Amniotic epithelial cell (primary cell): Measurements from ENCODE around the gene CENPO.

Source experiments
- DNase-seq: peaks from one replicate; pipeline ENCODE4 v3.0.0-alpha.2; 2010; ENCODE audit warnings: low read depth

CENPO gene

GRCh38 chr2:24792874-24793760 is at the start of gene CENPO, which contains the start of gene PTRHD1:
Gene CENPO (plus strand): TSS chr2:24793425. CDS start chr2:24793920, 495 bp downstream.
Gene PTRHD1 (minus strand): TSS chr2:24793391. CDS start chr2:24793377, 14 bp downstream.
- DNase-seq, result peak; percentile 94

GRCh38 chr2:24743924-24744323 is 49.3 kb upstream of the CENPO start:
- no peak for DNase-seq

DNA sequence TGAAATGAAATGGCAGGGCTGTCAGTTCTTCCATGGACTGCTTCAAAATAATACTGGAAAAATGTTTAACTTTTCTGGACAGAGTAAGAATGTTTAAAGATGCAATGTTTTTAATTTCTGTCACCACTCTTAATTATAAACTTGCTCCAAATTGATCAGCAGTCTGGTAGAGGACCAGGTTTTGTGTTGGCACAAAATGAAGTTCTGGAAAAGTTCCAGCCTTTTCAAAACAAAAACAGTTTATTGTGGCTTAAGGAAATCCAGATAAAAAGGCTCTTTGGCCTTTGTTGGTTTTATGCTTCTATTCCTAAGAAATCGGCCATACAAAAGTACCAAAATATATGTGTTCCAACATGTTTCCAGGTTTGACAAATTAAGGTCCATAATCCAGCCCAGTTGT is 48.9 kb upstream of the CENPO start:
- no peak for DNase-seq

DNA sequence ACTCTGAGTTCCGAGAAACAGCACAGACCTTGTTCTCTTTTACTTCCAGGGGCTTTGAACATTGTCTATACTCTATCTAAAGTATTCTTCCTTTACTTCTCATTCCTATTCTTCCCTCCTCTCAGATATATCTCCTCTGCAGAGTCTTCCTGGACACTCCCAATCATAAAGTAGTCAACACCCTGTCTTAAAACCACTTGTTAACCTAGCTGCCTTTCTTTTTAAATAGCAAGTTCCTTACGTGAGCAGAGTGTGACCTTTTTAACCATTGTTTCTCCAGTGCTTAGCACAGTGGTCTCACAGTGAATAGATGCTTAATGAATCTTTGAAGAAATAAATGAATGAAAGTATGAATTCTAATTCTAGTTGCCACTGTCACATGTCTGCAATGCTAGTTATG is 47.4 kb upstream of the CENPO start:
- DNase-seq, result no peak

DNA sequence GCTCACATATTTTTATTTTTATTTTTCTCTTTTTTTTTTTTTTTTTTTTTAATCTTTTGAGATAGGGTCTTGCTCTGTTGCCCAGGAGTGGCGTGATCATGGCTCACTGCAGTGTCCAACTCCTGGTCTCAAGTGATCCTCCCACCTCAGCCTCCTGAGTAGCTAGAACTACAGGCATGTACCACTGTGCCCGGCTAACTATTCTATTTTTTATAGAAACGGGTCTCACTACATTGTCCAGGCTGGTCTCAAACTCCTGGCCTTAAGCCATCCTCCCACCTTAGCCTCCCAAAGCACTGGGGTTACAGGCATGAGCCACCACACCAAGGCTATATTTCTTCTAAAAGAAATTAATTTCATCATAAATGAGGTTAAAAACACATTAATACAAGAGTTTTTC is 45.9 kb upstream of the CENPO start:
- DNase-seq, result no peak

- peak; percentile 12 for DNase-seq
These were observed 44.0 kb upstream of the CENPO start for GRCh38 chr2:24749069-24749691.

- DNase-seq, result no peak
These were observed 38.1 kb upstream of the CENPO start for GRCh38 chr2:24754985-24755705.

- DNase-seq, result no peak
These were observed 36.4 kb upstream of the CENPO start for GRCh38 chr2:24756789-24757188.

DNA sequence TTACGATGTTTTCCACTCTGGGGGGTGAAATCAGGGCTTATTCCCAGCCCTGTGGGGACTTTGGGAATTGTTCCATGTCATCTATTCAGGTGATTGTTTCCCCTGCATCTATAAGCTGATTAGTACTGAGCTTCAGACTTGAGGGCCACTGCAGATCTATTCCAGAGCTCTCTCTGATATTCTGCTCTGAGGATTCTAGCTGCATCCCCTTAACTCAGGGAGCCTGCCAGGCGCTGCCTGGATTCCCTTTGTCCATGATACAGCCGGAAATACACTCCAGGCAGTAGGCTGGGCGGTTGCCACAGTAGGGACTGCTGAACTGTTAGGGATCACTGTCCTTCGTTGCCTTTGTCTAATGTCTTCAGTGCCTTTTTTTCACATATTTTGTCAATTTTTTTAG is 31.4 kb upstream of the CENPO start:
- no peak for DNase-seq

DNA sequence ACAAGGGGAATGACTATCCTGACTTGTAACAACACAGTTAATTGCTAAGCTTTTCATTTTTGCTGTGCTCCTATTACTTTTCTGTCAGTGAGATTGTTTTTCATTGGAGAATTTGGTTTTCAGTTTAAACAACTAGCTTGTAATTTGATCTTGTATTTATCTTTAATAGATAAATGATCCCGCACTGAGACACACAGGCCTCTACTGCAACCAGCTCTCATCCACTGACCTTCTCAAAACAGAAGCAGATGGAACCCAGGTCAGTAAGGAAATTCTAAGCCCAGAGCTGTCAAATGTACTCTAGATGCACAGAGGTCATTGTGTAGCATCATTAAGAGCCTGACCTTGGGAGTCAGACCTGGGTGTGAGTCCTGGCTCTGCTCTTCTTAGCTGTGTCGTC is 30.7 kb upstream of the CENPO start:
- no peak for DNase-seq

GRCh38 chr2:24763843-24764242 is 29.4 kb upstream of the CENPO start:
- DNase-seq, result peak; percentile 9

DNA sequence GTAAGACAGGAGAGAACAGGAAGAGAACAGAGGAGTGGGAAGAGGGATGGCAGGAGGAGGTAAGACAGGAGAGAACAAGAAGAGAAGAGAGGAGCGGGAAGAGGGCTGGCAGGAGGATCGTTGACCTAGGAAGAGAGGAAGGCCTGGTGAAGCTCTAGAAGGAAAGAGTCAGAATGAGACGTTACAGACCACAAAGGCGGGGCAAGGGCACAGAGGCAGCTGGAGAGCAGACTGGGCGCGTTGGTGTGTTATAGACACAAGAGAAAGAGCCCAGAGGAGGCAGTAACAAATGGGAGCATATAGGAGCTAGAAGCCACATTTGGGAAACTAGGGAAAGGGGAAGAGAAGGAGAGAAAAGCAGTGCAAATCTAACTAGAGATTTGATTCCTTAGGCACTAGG is 26.6 kb upstream of the CENPO start:
- DNase-seq, result no peak

DNA sequence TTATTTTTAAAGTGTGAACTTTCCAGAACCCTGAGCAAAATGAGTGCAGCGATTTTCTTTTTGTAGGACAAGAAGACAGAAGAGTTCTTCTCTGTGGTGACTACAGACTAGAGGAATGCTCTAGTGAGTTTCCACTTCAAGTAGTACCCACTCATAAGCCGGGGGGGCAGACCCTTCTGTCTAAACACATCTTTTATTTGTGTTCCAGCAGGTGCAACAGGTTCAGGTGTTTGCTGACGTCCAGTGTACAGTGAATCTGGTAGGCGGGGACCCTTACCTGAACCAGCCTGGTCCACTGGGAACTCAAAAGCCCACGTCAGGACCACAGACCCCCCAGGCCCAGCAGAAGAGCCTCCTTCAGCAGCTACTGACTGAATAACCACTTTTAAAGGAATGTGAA is 25.2 kb upstream of the CENPO start:
- DNase-seq, result no peak

GRCh38 chr2:24768601-24769000 is 24.6 kb upstream of the CENPO start:
- no peak for DNase-seq

DNA sequence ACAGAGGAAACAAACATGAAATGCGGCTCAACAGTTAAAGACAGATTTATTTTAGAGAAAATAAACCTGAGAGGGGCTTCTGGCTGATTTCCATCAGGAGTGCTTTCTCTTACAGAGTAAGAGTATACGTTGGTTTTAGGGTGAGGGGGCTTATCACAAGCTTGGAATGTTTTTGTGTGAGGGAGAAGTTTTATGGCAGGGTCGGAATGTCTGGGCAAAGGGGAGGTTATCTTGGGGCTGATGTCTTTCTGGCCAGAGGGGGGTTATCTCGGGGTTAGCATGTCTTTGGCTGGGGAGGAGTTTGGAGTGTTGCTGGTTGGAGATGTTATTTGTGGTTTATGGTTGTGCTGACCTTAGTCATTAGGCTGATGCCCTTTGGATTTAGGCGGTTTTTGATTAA is 22.2 kb upstream of the CENPO start:
- peak; percentile 28 for DNase-seq

GRCh38 chr2:24771764-24772586 is 21.2 kb upstream of the CENPO start:
- DNase-seq, result peak; percentile 42

DNA sequence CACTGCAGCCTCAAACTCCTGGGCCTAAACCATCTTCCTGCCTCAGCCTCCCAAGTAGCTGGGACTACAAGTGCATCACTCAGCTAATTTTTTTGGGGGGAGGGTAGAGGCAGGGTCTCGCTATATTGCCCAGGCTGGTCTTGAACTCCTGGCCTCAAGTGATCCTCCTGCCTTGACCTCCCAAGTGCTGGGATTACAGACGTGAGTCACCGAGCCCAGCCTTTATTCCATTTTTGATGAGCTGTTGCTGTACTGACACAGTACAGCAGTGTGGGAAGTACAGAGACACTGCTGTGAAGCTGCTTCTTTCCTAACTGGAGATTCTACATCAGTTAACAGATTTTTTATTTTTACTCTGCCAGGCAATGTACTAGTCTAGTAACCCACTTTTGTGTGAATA is 18.9 kb upstream of the CENPO start:
- no peak for DNase-seq

DNA sequence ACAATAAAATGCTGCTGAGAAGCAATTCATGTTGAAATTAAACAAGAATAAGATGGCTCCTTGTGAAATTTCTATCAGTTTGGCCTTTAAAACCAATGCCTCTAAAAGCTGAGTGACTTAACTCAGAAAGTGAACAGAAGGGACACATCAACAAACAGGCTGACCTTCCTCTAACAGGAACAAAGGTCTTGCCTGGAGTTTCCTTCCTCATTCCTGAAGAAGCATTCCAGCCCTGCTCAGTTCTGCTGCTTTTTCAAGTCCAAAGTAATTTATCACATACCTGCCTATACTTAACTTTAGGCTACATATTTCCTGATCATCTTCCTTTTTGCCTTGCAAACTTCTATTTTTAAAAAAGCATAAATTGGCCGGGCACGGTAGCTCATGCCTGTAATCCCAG is 14.1 kb upstream of the CENPO start:
- DNase-seq, result no peak

- DNase-seq, result no peak
These were observed 9.6 kb upstream of the CENPO start for GRCh38 chr2:24783641-24784040.

DNA sequence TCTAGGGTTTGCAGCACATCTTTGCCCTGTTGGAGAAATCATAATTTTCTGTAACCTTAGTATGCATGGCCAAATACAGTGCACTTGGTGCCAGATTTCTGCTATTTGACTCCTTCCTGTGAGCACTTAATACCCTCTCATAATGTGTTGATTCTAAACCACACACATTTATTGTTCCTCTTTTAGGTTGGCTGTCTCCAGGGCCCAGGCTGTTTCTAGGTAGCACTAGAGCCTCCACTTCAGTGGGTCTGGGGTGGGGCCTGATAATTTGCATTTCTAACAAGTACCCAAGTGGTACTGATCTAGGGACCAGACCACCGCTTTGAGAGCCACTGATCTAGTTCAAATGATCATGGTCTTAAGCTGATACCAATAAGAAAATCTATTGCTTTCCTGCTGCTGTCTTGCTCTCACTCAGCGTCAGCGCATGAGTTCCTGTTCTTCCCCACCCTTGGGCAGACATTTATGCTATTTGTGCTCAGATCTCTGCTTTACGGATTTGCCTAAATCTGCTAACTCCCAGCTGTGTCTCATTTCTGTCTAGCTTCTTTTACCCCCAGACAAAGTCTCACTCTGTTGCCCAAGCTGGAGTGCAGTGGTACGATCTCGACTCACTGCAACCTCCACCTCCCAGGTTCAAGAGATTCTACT is 7.4 kb upstream of the CENPO start:
- DNase-seq, result no peak

DNA sequence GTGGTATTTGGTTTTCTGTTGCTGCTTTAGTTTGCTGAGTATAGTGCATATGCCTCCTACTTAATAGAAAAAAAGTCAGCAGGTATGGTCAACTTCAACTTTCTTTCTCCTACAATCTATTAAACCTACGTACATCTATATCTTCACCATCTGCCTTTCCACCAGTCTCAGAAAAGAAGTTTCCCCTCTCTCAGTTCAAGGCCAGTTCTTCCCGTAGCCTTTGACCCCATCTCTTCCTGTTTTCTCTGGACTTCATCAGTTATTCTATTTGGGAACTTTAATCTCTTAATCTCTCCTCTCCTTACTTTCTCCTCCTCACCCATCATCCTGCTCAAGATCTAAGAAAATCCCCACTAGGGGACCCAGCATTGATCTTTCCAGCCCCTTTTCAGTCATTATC is 5.7 kb upstream of the CENPO start:
- no peak for DNase-seq
